Measurements from ENCODE around the gene PABPC4L.
"Not testable (repeated sequence)": the region's sequence is repeated elsewhere in the genome, so short reads cannot be mapped to it uniquely, and the experiment has no call there.

The PABPC4L gene

DNA sequence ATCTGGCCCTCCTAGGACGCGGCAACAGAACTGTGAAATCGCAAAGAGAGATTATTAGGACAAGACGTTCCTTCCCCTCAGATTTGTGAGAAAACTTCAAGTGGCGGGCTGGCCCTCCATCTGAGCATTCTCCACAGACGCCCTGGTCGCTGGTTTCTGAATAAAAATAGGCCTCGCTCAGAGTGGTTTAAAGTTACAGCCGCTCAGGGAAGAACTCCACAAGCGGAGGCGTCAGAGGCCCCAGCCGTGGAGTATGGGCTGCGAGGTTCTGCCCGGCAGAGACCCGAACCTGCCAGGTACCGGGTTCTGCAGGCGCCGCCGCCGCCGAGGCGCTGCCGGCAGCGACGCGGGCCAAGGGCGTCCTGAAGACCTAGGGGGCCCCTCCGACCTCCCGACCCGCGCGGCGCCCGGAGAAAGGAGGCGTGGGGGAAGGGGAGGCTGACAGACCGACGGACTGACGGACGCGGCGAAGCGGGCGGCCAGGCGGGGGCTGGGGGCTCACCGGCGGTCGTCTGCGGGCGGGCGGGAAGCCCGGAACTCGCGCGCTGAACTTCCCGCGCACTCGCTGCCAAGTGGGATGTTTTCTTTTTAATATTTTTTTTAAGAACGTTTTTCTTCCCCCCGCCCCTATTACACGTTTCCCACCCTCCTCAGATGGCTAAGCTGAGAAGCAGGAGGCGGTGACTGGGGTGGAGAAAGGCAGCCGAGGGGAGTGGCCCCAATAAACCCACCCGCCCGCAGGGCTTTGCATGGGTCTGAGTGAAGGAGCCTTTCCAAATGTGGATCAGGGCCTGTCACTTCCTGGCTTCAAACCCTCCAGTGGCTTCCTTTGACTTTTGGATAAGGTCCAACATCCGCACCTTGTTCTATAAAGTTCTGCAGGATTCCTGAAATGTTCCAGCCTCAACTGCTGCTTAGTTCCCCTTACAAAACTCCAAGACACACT is at the start of gene PABPC4L:
TSS of gene PABPC4L (minus strand) at position 574 of the 946 bp plus-strand sequence. CDS start 770 bp downstream, outside the sequence.
- no peak for DNase-seq (ENCODE audit: low read depth)

DNA sequence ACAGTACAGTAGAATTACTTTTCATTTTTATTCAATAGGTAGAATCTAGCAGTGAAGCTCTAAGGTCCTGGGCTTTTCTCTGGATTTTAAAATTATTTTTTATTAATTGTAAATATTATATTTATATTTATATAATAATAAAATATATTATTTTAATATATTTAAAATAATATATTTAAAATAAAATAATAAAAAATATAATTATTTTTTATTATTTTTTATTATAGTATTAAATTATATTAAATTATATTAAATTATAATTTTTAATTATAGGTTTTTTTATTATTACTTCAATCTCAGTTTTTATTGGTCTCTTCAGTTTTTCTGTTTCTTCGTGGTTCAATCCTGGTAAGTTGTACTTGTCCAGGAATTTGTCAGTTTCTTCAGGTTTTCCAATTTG is 49.7 kb upstream of the PABPC4L start:
- DNase-seq (ENCODE audit: low read depth) = no peak

DNA sequence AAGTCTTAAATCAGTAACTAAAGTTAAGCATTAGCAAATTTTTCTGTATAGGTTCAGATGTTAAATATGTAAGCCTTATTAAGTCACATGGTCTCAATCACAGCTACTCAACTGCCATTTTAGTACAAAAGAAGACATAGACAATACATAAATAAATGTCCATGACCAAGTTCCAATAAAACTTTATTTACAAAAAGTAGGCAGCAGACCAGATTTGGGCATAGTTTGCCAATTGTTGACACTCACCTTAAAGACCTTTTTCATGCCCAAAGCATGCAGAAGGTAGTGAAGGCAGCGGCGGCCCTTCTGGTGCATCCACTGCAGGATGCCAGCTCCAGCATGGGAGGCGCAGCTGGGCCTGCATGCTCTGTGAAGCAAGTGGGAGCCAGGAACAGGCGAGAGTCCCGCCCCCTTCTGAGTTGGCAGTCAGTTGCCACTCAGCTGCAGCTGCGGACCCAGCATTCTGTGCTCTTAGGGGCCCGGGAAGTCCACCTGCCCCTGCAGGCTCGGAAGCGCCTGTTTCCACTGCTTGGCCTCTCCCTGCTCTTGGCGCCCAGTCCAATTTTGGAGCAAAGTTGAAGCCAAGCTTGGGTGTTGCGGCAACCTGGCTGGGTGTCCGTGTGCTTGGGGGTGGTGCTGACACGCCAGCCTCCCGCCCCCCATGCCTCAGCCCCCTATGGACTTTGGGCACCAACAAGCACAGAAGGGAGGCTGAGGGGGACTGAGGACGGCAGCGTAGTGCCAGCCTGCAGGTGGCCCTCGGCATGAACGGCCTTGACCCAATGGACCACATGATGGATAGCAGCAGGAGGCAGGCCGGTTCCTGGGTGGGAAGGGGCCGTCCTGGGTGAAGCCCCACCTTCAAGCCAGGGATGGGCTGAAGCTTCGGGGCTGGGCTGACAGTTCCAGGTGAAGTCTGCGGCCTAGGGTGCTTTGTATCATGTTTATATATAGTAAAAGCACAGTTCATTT is 42.4 kb upstream of the PABPC4L start:
- no peak for DNase-seq (ENCODE audit: low read depth)

DNA sequence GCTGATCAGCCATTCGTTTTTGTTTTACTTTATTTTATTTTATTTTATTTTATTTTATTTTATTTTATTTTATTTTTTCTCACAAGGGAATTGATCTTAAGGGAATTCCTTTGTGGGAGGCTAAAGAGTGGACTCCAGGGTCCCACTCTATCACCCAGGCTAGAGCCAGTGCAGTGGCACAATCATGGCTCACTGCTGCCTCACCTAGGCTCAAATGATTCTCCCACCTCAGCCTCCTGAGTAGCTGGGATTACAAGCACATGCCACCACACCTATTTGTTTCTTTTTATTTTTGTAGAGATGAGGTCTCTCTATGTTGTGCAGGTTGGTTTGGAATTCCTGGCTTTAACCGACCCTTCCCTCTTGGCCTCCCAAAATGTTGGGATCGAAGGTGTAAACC is 17.5 kb upstream of the PABPC4L start:
- DNase-seq (ENCODE audit: low read depth) = no peak

DNA sequence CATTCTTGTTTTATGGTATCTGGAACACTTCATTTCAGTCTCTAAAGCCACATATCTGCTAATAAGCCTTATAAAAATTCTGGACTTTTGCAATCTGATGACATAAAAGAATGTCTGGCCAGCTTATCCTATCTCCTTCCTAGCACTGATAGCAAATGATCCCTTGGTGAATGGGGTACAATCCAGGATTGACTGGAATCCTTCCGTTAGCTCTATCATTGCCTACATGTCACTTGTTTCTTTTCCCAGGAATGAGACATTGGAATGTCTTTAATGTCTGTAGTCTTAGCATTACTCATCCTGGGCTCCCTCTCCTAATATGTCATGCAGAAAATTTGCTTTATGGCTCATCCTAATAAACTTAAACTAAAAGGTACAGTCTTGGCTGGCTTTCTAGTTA is 14.8 kb upstream of the PABPC4L start:
- no peak for DNase-seq (ENCODE audit: low read depth)

DNA sequence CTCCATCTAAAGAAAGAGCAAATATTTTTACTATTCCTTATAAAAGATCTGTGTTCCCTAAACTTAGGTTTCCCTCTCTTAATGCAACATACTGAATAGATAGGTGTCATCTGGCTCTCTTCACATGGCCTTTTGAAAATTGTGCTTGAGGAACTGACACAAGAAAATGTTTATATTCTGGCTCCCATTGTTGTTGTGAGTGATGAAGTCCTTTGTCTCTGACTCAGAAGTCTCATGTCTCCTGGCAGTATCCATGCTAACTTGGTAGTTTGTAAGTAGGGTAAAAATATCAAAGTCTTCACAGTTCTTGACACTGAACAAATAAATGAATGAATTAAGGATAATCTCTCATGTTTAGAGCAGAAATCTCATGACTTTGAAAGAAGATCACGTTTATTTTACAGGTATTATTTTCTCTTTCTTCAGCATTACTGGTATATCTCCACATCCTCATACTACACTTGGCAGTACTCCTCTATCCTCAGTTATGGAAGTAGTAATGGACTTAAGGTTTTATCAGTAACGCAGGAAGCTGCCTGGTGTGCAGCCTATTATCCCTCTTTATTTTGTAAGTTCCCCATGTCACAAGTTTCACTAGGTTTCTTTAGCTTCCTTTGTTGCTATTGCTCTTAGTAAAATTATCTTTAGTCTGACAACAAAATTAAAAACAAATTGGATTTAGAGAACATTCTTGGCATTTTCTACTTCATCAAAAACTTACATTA is 14.2 kb upstream of the PABPC4L start:
- DNase-seq (ENCODE audit: low read depth) = no peak

DNA sequence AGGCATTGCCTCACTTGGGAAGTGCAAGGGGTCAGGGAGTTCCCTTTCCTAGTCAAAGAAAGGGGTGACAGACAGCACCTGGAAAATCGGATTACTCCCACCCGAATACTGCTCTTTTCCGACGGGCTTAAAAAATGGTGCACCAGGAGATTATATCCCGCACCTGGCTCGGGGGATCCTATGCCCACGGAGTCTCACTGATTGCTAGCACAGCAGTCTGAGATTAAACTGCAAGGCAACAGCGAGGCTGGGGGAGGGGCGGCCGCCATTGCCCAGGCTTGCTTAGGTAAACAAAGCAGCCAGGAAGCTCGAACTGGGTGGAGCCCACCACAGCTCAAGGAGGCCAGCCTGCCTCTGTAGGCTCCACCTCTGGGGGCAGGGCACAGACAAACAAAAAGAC is 6.4 kb upstream of the PABPC4L start:
- not testable (repeated sequence) for DNase-seq (ENCODE audit: low read depth)

DNA sequence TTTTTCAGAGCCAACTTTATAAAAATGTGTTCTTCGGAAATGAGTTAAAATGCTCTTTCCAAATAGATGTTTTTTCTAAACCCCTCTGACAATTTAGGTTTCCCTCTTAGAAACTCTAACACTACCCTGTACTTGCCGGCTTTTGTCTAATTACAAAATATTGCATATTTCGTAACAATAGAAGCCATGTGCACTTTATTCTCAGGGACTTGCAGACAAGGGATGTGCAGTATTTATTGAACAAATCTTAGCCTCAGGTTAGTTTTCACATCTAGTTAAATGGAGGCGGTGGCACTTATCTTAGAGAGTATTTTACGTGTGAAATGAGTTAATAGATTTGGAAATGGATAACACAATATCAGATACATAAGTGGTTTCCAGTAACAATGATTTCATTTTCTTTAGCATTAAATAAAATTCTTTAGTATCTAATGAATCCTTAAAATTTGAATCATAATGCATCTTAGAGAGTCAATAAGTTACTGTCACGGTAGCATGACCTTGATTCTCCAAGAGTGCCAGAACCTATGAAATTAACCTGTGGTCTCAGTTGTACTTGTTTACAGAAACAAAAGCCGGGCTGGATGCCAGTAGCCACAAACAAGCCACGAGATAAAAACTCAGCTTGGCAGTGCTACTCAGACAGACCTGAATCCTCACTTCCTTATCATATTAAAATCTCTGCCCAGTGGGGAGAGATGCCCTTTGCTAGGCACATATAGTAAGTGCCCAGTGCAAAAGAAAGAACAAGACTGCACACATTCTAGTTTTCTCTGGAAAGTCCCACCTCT is 772 bp upstream of the PABPC4L start:
- no peak for DNase-seq (ENCODE audit: low read depth)

DNA sequence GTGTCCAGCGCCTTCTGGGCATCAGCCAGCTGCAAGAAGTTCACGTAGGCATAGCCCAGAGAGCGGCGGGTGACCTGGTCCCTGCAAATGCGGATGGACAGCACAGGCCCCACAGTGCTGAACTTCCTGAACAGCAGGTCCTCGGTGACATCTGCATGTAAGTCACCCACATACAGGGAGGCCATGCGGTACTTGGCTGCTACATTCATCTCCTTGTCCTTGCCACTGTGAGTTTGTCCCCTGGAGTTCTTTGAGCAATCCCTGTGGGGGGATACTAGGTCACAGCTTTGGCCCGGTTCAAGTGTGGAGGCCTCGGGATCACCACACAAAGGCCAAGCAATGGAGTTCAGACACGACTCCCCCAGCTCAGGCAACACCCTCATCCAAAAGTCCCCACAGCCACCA is 776 bp downstream of the PABPC4L start:
- no peak for DNase-seq (ENCODE audit: low read depth)

DNA sequence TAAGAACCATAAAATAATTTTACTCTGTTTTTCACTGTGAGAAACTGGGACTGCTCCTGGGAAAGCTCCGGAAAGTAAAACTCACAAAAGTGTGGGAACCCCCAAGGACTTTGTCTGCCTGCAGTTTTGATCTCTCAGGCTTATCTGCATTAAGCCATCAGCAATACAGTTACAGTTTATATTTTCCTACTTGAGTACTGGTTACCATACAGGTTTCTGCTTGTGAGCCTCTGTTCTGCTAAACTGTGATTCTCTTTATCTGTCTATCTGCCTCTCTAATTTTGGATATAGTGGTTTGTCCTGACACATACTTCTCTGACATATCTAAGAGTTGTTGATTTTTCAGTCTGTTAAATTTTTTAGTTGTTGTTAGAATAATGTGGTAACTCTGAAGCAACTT is 11.6 kb downstream of the PABPC4L start:
- DNase-seq (ENCODE audit: low read depth) = no peak

DNA sequence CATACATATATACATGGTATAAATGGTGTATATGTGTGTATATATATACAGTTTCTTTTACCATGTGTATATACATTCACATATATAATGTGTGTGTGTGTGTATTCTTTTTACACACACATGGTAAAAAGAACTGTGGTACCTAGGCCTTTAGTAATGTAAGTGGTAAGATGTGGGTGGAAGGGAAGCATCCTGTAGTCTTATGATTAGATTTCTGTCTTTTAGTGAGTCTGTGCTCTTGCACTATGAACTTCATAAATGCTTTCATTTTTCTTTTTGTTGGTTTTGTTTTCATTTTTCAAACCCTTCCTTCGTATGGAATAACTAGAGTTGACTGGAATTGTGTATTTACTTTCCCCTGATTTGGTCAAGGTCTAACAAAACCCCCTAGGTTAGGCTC is 12.1 kb downstream of the PABPC4L start:
- DNase-seq (ENCODE audit: low read depth) = no peak

DNA sequence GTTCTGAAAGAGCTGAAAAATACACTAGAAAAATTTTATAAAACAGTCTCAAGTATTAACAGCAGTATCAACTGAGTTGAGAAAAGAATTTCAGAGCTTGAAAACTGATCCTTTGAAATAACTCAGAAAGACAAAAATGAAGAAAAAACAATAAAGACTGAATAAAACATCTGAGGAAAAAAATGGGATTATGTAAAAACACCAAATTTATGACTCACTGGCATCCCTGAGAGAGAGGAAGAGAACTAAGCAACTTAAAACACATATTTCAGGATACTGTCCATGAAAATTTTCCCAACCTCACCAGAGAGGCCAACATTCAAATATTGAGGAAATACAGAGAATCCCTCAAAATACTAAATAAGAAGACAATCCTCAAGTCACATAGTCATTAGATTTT is 22.9 kb downstream of the PABPC4L start:
- DNase-seq (ENCODE audit: low read depth) = no peak

DNA sequence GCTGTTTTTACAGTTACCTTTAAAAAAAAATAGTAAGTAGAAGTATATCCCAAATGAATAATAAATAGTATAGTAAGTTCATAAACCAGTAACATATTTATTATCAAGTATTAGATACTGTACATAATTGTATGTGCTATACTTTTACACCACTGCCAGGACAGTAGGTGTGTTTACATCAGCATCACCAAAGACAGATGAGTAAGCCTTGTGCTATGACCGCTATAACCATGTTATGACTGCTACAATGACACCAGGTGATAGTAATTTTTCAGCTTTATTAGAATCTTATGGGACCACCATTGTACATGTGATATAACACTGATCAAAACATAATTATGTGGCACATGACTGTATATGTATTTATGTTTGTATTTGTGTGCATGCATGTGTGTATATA is 27.3 kb downstream of the PABPC4L start:
- DNase-seq (ENCODE audit: low read depth) = no peak

DNA sequence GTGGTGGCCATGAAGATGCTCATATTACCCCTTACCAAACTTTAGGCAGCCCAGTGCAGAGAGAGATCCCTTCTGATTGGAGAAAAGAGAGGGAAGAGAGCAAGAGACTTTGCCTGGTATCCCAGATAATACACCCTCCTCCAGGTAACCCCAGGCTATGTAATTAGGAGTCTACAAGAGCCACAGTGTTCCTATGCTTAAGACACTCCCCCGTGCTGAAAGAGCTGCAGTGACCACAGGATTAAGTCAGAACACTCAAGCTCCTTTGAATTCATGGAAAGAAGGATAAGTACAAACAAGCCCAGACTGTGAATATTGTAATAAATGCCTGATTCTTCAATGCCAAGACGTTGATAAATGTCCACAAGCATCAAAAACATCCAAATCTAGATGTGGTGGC is 41.4 kb downstream of the PABPC4L start:
- DNase-seq (ENCODE audit: low read depth) = no peak

DNA sequence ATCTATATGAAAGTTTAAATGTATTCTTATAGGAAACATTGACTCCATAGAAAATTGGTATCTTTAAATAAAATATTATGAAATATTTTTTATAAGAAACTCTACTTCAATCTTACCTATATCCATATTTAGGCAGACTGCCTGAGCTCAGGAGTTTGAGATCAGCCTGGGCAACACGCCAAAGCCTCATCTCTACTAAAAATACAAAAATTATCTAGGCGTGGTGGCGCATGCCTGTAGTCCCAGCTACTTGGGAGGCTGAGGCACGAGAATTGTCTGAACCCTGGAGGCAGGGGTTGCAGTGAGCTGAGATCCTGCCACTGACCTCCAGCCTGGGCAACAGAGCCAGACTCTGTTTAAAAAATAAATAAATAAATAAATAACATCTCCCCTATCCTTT is 47.5 kb downstream of the PABPC4L start:
- no peak for DNase-seq (ENCODE audit: low read depth)

DNA sequence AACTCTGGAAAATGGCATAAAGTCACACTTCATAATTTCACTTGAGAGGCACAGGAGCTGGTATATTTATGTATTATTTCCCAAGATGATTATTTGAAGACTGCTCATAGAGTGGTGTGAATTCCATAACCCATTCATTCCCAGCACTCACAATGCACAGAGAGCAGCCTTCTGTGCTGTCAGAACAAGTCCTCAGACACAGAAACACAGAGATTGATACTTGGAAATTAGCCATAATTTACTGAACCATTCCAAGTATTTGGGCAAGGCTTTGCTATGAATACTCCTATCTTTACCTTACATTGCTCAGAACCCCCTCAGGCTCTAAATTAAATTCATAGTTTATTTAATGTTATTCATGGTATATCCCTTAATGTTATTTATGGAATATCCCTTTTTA is 53.6 kb downstream of the PABPC4L start:
- DNase-seq (ENCODE audit: low read depth) = no peak

Measured in activated T-cell treated with anti-CD3 and anti-CD28 coated beads for 24 hours (primary cell).